ENCODE measurements around the gene ING4.

DNA sequence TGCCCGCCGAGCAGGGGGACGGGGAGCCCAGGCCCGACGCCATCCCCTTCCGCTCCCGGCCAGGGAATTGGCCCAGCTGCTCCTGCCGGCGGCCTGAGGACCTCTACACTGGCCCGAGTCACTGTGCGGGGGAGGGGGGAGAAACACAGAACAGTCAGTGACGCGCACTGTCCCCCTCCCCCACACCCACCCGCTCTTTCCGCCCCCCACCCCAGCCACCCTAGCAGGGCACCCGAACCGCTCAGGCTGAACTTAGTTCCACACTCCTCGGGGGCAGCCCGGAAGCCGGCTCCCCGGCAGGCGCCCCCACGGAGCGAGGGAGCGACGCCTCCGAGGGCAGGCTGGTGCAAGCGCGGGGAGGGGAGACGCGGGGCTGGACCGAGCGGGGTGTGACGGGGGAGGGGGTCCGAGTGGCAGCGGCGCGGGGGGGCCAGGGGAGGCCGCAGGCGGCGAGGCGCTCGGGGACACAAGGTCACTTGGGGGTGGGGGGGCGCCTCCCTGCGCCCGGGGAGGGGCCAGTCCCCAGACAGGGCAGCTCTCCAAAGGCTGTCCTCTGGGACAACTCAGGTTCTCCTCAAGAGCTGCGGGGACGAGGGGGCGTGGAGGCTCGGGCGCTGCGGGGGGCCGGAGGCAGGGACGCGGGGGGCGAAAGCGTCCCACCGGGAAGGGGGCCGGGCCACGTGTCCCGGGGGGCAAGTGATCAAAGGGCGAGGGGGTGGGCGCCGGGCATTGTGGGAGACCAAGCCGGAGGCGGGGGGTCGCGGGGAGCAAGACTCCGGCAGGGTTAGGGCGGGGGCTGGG, 56.4 kb downstream of the ING4 start:
- TF ChIP-seq, protein P1, sequence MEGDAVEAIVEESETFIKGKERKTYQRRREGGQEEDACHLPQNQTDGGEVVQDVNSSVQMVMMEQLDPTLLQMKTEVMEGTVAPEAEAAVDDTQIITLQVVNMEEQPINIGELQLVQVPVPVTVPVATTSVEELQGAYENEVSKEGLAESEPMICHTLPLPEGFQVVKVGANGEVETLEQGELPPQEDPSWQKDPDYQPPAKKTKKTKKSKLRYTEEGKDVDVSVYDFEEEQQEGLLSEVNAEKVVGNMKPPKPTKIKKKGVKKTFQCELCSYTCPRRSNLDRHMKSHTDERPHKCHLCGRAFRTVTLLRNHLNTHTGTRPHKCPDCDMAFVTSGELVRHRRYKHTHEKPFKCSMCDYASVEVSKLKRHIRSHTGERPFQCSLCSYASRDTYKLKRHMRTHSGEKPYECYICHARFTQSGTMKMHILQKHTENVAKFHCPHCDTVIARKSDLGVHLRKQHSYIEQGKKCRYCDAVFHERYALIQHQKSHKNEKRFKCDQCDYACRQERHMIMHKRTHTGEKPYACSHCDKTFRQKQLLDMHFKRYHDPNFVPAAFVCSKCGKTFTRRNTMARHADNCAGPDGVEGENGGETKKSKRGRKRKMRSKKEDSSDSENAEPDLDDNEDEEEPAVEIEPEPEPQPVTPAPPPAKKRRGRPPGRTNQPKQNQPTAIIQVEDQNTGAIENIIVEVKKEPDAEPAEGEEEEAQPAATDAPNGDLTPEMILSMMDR (conservative IDR thresholded peaks at IDR 0.05; ENCODE audit: low read depth, low read length), result no peak
- no peak for TF ChIP-seq RFX5 (IDR thresholded peaks at IDR 0.05; ENCODE audit: low read depth, low read length)
- no peak for TF ChIP-seq MAFK (IDR thresholded peaks at IDR 0.05; ENCODE audit: low read depth, low read length)
- TF ChIP-seq POLR2A (IDR thresholded peaks at IDR 0.05; ENCODE audit: low read depth, low read length), result peak; percentile 53; the same call in 1 of the 2 replicates
- TF ChIP-seq, protein P2, sequence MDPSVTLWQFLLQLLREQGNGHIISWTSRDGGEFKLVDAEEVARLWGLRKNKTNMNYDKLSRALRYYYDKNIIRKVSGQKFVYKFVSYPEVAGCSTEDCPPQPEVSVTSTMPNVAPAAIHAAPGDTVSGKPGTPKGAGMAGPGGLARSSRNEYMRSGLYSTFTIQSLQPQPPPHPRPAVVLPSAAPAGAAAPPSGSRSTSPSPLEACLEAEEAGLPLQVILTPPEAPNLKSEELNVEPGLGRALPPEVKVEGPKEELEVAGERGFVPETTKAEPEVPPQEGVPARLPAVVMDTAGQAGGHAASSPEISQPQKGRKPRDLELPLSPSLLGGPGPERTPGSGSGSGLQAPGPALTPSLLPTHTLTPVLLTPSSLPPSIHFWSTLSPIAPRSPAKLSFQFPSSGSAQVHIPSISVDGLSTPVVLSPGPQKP (IDR thresholded peaks at IDR 0.05; ENCODE audit: borderline replicate concordance, low read depth, low read length), result no peak
- no peak for TF ChIP-seq RAD21 (IDR thresholded peaks at IDR 0.05; ENCODE audit: low read length)
- no peak for TF ChIP-seq BHLHE40 (IDR thresholded peaks at IDR 0.05; ENCODE audit: low read depth, low read length)
- TF ChIP-seq MXI1 (IDR thresholded peaks at IDR 0.05; ENCODE audit: borderline replicate concordance, low read depth, low read length), result no peak
- TF ChIP-seq NFE2L2 (IDR thresholded peaks at IDR 0.05; ENCODE audit: low read depth, low read length), result no peak
- TF ChIP-seq FOS (IDR thresholded peaks at IDR 0.05; ENCODE audit: low read depth, low read length), result no peak
- no peak for TF ChIP-seq SMC3 (IDR thresholded peaks at IDR 0.05; ENCODE audit: low read depth, low read length)
- TF ChIP-seq, protein P3, sequence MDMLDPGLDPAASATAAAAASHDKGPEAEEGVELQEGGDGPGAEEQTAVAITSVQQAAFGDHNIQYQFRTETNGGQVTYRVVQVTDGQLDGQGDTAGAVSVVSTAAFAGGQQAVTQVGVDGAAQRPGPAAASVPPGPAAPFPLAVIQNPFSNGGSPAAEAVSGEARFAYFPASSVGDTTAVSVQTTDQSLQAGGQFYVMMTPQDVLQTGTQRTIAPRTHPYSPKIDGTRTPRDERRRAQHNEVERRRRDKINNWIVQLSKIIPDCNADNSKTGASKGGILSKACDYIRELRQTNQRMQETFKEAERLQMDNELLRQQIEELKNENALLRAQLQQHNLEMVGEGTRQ (IDR thresholded peaks at IDR 0.05; ENCODE audit: low read depth, low read length), result no peak
- TF ChIP-seq CHD1 (IDR thresholded peaks at IDR 0.05; ENCODE audit: low read depth, low read length), result no peak
